Mucosa of rectum (tissue), 2 donors: ENCODE data around the gene SNRNP70.

ENCODE experiments used
- H3K27ac ChIP-seq, 2 donors: one replicate each; pipeline ENCODE4 v1.7.0; 2013; ENCODE audit warnings: inconsistent platforms in 2 of 2, low read depth in 2 of 2, low read length in 2 of 2
- H3K27me3 ChIP-seq, 2 donors: one replicate each; pipeline ENCODE4 v1.7.0; 2013; ENCODE audit warnings: low read length in 2 of 2; ENCODE audit not compliant: control insufficient read depth in 2 of 2, insufficient read depth in 2 of 2
- H3K36me3 ChIP-seq, 2 donors: one replicate each; pipeline ENCODE4 v1.7.0; 2013; ENCODE audit warnings: low read length in 2 of 2; ENCODE audit not compliant: control insufficient read depth in 2 of 2, insufficient read depth in 2 of 2
- H3K4me1 ChIP-seq, 2 donors: one replicate each; pipeline ENCODE4 v1.7.0; 2013; ENCODE audit warnings: low read length in 2 of 2, mild to moderate bottlenecking in 1 of 2; ENCODE audit not compliant: control insufficient read depth in 2 of 2, insufficient read depth in 2 of 2
- H3K4me3 ChIP-seq, 2 donors: one replicate each; pipeline ENCODE4 v1.7.0; 2013; ENCODE audit warnings: low read length in 2 of 2
- H3K9ac ChIP-seq, 2 donors: one replicate each; pipeline ENCODE4 v1.7.0; 2013; ENCODE audit warnings: low read length in 2 of 2, low read depth in 1 of 2, mild to moderate bottlenecking in 1 of 2
- H3K9me3 ChIP-seq, 2 donors: one replicate each; pipeline ENCODE4 v1.7.0; 2013; ENCODE audit warnings: low read length in 2 of 2; ENCODE audit not compliant: control insufficient read depth in 2 of 2
- donor health status: healthy.
- donor health status: Normal muscosa, but diverticular disease.

SNRNP70 gene

GRCh38 chr19:49154279-49154678 lies 69.0 kb downstream of the SNRNP70 start:
- Histone ChIP-seq H3K27me3 (peaks cover 0 to 3% of the 10 kb centered on the region in 2 donors), H3K9ac (no peak overlapping the region), H3K4me3 (no peak overlapping the region), H3K27ac (no peak overlapping the region), H3K4me1 (peaks cover 19 to 34% of the 10 kb centered on the region in 2 donors), H3K36me3 (no peaks in the 10 kb centered on the region), H3K9me3 (no peaks in the 10 kb centered on the region)

GRCh38 chr19:49155005-49155819 lies 70.0 kb downstream of the SNRNP70 start, which contains the start of gene HRC:
Gene HRC (minus strand): TSS chr19:49155396. CDS start chr19:49155237, 159 bp downstream.
- Histone ChIP-seq H3K9ac (no peak within 1 kb of the TSS), H3K9me3 (no peaks in the 10 kb centered on the region), H3K4me1 (peaks cover 13 to 36% of the 10 kb centered on the region in 2 donors), H3K4me3 (no peak within 1 kb of the TSS), H3K36me3 (no peaks in the 10 kb centered on the region), H3K27me3 (peaks cover 0 to 3% of the 10 kb centered on the region in 2 donors), H3K27ac (no peak within 1 kb of the TSS)

- peaks cover 20 to 36% of the 10 kb centered on the region in 2 donors for H3K4me1 ChIP-seq
- peaks cover 0 to 3% of the 10 kb centered on the region in 2 donors for H3K27me3 ChIP-seq
- H3K36me3 ChIP-seq, result no peaks in the 10 kb centered on the region
- H3K9me3 ChIP-seq, result no peaks in the 10 kb centered on the region
- no peak overlapping the region for H3K9ac ChIP-seq
- no peak overlapping the region for H3K27ac ChIP-seq
- H3K4me3 ChIP-seq, result no peak overlapping the region
Observed at GRCh38 chr19:49155820-49156346, 70.6 kb downstream of the SNRNP70 start.

- Histone ChIP-seq H3K27me3 (peaks cover 0 to 3% of the 10 kb centered on the region in 2 donors), H3K9me3 (no peaks in the 10 kb centered on the region), H3K4me3 (peak within 1 kb of the TSS; percentile 86 to 90), H3K36me3 (peaks cover 0 to 3% of the 10 kb centered on the region in 2 donors), H3K27ac (peak within 1 kb of the TSS; percentile 98 to 99), H3K4me1 (peaks cover 14 to 31% of the 10 kb centered on the region in 2 donors), H3K9ac (peak within 1 kb of the TSS; percentile 92 to 94)
Observed at GRCh38 chr19:49157445-49158224, 72.4 kb downstream of the SNRNP70 start, which contains the start of gene TRPM4. Gene TRPM4 (plus strand): TSS chr19:49157792. CDS start chr19:49157867, 75 bp downstream.
